NCI-H1048 (cell line): ENCODE data around the gene CLCN5.

Experiments used
- DNase-seq: peaks from one replicate; lab custom pipeline; 2025; lab: John Stamatoyannopoulos, UW

Gene CLCN5

DNA sequence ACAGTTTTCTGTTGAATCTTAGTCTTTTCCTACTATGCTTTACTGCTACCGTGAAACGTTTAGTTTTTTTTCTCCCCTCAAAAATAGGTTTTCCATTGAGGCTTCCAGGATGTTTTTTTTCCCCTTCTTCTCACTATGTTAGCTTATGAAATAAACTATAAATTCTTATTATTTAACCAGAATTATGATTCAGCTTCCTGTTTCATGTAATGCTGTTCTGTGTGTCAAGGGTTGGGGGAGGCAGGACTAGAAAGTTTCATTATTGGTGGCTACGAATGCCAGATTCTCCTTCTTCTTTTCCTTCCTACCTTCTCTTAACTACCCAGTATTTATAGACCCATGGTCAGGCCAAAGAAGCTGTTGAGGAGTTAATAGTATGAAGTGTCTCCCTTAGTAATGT, 11.8 kb downstream of the CLCN5 start:
- DNase-seq = no peak

GRCh38 chrX:49934729-49935128, 12.3 kb downstream of the CLCN5 start:
- DNase-seq = no peak

DNA sequence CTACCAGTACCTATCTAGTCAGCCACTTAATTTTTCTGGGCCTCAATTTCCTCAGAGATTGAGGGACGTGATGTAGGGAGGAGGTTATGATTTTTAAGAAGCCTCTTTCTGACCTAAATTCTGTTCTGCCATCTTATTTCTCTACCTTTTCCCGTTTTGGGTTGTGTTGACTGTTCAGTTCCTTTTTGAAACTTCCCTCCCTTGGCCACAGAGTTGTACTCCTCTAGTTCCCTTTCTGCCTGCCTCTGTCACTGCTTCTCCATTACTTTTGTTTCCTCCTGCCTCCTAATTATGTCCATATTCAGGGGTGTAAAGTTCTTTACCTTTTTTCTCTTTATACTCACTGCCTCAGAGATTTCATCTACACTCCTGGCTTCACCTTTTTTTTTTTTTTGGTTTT, 25.4 kb downstream of the CLCN5 start:
- no peak for DNase-seq

DNA sequence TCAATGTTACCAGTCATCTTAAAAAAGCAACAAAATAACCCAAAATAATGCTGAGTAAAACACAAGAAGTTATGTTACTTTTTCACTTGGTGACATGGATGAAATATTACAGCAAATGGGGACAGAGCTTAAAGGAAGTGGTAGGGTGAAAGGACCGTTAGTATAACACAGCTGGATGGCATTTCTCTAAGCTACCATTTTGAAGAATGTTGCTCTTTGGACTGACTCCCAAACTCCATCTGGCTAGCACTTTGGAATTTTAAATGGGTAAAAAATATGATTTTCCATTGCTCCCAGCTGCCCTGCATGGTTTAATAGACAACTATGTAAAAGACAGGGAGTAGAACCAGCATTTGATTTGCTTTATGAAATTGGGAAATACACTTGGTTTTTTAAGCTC, 27.6 kb downstream of the CLCN5 start:
- DNase-seq = no peak

GRCh38 chrX:49951524-49952193, 29.3 kb downstream of the CLCN5 start:
- no peak for DNase-seq

DNA sequence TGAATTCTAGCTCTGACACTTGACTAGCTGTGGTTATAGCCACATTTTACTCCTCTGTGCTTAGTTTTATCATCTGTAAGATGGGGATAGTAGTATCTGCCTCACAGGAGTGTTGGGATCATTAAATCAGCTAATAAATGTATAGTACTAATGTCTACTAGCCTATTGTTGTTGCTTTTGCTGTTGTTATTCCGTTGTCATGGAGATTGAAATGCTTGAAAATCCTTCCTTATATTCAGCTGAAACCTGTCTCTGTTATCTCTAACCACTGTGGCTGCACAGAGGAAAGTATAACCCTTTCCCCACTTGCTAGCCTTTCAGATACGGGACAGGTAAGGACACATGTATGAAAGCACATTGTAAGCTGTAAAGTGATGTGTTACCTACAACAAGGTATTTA, 33.9 kb downstream of the CLCN5 start:
- no peak for DNase-seq

DNA sequence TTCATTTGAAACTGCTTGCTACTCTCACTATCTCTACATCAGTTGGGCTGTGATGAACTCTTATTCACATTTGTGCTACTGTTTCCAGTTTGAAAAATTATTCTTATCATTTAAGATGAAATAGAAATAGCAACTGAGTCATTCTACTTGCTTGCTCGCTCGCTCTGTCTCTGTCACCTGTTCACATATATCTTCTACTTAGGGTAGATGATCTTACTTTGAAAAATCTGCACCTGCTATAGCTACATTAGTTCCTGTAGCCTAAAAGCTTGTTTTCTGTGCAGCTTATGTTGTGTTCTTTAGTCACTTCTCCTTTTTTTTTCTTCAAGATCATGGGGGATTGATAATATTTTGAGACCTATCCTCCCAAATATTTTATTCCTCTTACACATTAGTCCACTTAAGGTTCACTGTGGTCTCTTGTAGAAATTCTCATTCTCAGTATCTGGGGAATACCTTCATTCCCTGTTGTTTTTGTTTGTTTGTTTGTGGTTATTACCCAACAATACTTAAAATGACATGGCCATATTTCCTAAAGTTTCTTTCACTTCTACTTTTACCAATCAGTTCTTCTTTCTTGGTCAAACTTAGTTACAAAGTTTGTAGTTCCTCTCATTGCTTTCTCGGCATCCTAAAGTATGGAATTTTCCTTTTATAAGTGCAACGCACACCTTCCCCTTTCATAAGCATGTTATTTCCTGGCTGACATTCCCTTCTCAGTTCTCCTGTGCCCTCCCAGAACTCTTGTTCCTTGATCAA, 36.5 kb downstream of the CLCN5 start:
- DNase-seq = no peak

GRCh38 chrX:49959602-49960001, 37.2 kb downstream of the CLCN5 start:
- no peak for DNase-seq

DNA sequence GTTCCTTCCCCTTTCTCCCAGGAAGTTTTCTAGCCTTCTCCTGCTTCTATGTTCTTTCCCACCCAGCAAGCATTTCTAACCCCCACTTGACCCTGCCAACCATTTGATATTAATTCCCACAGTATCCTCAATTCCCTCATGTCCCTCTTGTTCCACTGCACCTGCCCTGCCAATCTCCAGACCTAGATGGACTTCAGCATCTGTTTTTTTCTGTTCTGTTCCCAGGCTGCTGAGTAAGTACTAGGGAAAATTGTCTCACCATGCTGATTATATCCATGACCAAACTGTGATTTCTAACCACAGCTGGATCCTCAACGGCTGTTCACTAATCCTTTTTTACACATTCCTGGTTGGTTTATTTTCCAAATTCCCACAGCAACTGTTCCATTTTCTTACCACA, 37.7 kb downstream of the CLCN5 start:
- no peak for DNase-seq

GRCh38 chrX:49970674-49971073, 48.3 kb downstream of the CLCN5 start:
- DNase-seq = no peak

DNA sequence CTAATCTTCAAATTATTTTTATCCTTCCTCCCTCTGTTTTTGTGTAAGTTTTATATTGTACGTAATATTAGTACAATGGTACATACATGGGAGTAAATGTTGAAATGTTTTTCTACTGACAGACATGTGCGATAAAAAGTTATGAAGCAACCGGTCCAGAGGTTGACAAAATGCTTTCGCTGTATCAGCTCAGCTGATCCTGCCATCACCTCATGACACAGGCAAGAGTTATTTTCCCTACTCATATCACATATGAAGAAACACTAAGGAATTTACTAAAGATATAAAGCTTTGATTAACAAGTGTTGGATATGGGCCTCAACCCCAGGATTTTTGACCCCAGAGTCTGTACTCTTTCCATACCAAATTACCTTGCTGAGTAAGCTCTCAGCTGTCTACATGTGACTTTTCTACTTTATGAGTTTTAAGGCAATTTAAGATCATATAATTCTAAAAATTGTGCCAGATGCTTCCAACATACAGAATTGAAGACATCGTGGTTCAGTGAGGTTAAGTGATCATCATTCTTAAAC, 50.0 kb downstream of the CLCN5 start:
- no peak for DNase-seq

- DNase-seq = no peak
Measured at GRCh38 chrX:49976682-49977197, 54.3 kb downstream of the CLCN5 start.

GRCh38 chrX:49977319-49978090, 55.1 kb downstream of the CLCN5 start:
- no peak for DNase-seq

GRCh38 chrX:49978176-49978575, 55.8 kb downstream of the CLCN5 start:
- no peak for DNase-seq

GRCh38 chrX:49986058-49986457, 63.7 kb downstream of the CLCN5 start:
- DNase-seq = no peak

DNA sequence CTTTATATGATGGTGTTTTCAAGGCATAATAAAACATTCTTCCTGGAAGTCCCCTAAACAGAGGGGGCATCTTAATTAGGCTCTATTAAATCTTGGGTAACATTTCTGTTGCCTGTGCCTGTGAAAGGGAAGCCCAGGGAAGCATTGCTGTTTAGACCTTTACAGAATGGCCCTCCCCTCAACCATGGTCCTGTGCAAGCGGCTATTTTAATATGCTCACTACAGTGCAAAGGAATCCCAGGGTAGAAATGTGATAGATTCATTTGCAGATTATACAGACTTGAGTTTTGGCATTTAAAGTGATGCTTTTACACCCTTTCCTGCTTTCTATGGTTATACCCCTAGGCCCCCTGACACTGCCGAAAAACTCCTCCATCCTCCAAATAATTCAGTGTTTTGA, 65.3 kb downstream of the CLCN5 start:
- no peak for DNase-seq

DNA sequence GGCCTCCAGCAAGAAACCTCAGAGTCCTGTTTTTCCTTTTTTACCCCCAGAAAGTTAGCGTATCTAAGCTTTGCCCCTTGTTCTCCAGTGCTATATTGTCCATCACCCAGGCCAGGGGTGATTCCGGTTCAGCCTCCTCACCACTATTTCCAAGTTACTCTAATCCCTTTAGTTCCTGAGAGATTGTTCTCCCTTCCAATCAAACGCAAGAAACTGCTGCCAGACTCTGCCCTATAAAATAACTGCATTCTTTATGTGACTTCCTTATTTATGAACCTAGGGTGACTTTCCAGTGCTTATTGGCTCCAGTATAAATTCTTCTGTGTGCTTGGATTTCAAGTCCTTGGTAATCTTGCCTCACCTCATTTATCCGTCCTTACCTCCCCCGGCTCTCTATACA, 65.7 kb downstream of the CLCN5 start:
- DNase-seq = no peak

DNA sequence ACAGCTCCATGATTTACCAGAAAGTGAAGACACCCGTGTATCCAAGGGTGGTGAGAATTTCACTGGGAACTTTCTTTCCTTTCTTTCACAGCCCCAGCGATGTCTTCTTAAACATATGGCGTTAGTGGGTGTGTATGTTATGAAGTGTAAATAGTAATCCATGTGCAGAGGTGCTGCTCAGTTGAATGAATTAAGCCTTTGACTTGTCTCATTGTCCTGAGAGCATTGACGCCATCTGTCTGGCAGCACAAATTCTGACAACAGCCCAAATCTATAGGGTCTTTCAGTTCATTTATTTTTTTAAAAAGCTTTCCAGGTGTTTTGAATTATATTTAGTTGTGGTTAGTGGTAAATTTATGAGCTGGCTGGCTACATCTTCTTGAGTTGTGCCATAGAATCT, 69.4 kb downstream of the CLCN5 start:
- no peak for DNase-seq

DNA sequence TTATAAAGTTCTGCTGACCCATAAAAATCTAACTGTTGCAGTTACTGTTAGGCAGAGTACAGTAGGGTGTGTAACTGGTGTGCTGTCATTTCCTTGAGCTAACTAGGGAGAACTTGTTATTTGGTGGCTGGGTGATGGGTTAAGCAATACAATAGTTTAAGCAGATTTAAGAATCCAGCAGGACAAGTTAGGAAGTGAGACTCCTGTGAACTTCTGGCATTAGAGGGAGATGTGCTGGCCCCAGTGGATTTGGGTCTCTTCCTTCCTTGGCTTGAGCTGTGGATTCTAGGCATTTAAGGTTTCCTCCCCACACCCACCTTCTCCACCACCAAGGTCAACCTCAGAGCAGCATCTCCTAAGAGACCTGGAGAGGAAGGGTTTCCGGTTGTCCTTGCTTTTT, 70.5 kb downstream of the CLCN5 start:
- no peak for DNase-seq

- DNase-seq = no peak
Measured at GRCh38 chrX:49993661-49994060, 71.3 kb downstream of the CLCN5 start.

- no peak for DNase-seq
Measured at GRCh38 chrX:49995107-49995731, 72.8 kb downstream of the CLCN5 start.

- no peak for DNase-seq
Measured at GRCh38 chrX:49995795-49996455, 73.5 kb downstream of the CLCN5 start.
